Thoracic aorta (tissue), 2 donors: ENCODE results near the gene NGB. TPM values are rescaled to one million over a fixed set of nuclear protein-coding genes. Genes with fewer than 3 reads are reported as not detected.

Experiments used
- ATAC-seq: fragments of 150-250 bp; one replicate; pipeline ENCODE4 v1.8.0; 2017; ENCODE audit warnings: low read depth; ENCODE audit not compliant: insufficient number of reproducible peaks, low FRiP score
- DNase-seq: peaks from one replicate; pipeline ENCODE4 v3.0.0-alpha.2; 2020; ENCODE audit warnings: low spot score
- H3K27ac ChIP-seq, 2 donors: fragments of 200-600 bp; sonication (generic); 1 replicate in 1 of 2; 2 replicates in 1 of 2; pipeline ENCODE4 v1.5.1; 2016; ENCODE audit warnings: mild to moderate bottlenecking in 2 of 2, moderate library complexity in 2 of 2
- H3K27me3 ChIP-seq: fragments of 200-600 bp; sonication (generic); replicated peaks from 2 replicates; pipeline ENCODE4 v1.6.0; 2016; ENCODE audit warnings: mild to moderate bottlenecking; ENCODE audit not compliant: insufficient read depth
- H3K36me3 ChIP-seq: fragments of 200-600 bp; sonication (generic); one replicate; pipeline ENCODE4 v1.5.1; 2016
- H3K4me1 ChIP-seq, 2 donors: fragments of 200-600 bp; sonication (generic); 1 replicate in 1 of 2; 2 replicates in 1 of 2; pipeline versions ENCODE4 v1.5.1 to v1.6.0; 2016; ENCODE audit warnings: low read depth in 2 of 2, mild to moderate bottlenecking in 1 of 2; ENCODE audit not compliant: control insufficient read depth in 1 of 2
- H3K4me3 ChIP-seq: fragments of 200-600 bp; sonication (generic); 2 replicates; pipeline ENCODE4 v1.5.1; 2016; ENCODE audit warnings: mild to moderate bottlenecking
- H3K9me3 ChIP-seq: fragments of 200-600 bp; sonication (generic); 2 replicates; pipeline ENCODE4 v1.5.1; 2016
- CTCF ChIP-seq: fragments of 200-600 bp; sonication (generic); IDR thresholded peaks from one replicate; pipeline ENCODE4 v1.5.1; 2019; ENCODE audit warnings: antibody characterized with exemption
- total RNA-seq, 2 donors: library from RNA; depleted of rRNA; stranded (reverse); fragments of >200 nt; gene quantifications; one replicate each; pipeline versions ENCODE4 v1.1.0 to v1.2.3, GENCODE V29; 2016

The NGB gene
- total RNA-seq, 2 donors from 2014 or later = not detected

DNA sequence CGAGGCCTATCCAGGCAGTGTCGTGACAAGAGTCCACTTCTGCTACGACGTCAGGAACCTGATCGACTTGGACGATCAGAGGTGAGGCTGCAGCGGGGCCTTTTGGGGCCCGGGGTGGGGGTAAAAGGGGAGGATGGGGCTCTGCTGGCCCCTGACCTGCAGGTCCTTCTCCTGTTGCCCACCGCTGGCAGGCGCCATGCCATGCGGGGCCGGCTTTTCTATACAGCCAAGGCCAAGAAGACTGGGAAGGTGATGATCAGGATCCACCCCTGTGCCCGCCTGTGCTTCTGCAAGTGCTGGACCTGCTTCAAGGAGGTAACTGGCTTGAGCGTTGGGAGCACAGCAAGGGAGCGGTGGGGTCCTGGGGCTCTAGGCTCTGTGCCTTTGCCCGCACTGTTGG, 31.6 kb downstream of the NGB start:
- Histone ChIP-seq H3K4me1 (no peaks in the 10 kb centered on the region), H3K36me3 (no peaks in the 10 kb centered on the region), H3K27ac (no peak overlapping the region), H3K27me3 (no peaks in the 10 kb centered on the region), H3K4me3 (no peak overlapping the region), H3K9me3 (no peaks in the 10 kb centered on the region)
- DNase-seq (no peak), ATAC-seq (no peak)
- no peak for TF ChIP-seq CTCF

- ATAC-seq (no peak), DNase-seq (no peak)
These were observed 32.0 kb downstream of the NGB start for GRCh38 chr14:77238996-77239395.

GRCh38 chr14:77238356-77238755, 32.6 kb downstream of the NGB start:
- DNase-seq (no peak), ATAC-seq (no peak)
- Histone ChIP-seq H3K36me3 (no peaks in the 10 kb centered on the region), H3K9me3 (no peaks in the 10 kb centered on the region), H3K4me1 (no peaks in the 10 kb centered on the region), H3K27ac (no peak overlapping the region), H3K27me3 (no peaks in the 10 kb centered on the region), H3K4me3 (no peak overlapping the region)
- TF ChIP-seq CTCF = no peak

More at GRCh38 chr14:77238996-77239395, 32.0 kb downstream of the NGB start:
- no peak overlapping the region for H3K4me3 ChIP-seq
- no peaks in the 10 kb centered on the region for H3K36me3 ChIP-seq
- H3K27me3 ChIP-seq = no peaks in the 10 kb centered on the region
- H3K27ac ChIP-seq = no peak overlapping the region
- no peaks in the 10 kb centered on the region for H3K4me1 ChIP-seq
- H3K9me3 ChIP-seq = no peaks in the 10 kb centered on the region
- no peak for TF ChIP-seq CTCF

- DNase-seq (no peak), ATAC-seq (no peak)
- no peak overlapping the region for H3K27ac ChIP-seq
- H3K27me3 ChIP-seq = no peaks in the 10 kb centered on the region
- H3K4me1 ChIP-seq = no peaks in the 10 kb centered on the region
- no peaks in the 10 kb centered on the region for H3K36me3 ChIP-seq
- H3K9me3 ChIP-seq = no peaks in the 10 kb centered on the region
- TF ChIP-seq CTCF = no peak
- no peak overlapping the region for H3K4me3 ChIP-seq
These were observed 34.2 kb downstream of the NGB start for GRCh38 chr14:77236814-77237213.

DNA sequence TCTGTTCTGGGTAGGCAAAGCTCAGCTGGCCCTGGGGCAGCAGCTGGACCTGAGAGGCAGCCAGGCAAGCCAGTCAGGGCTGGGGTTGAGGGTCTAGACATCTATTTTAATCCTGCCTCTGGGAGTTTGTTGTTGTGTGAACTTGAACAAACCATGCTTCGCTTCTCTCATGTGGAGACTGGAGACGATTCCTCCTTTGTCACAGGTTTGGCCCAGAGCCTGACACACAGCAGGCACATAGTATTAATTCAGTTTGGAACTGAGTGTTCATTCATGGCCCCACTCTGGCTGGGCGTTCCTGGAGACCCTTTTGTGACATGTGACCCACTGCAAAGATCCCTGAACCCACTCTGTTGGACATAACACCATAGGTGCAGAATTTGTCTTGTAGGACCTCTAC, 39.3 kb downstream of the NGB start:
- ATAC-seq = no peak
- H3K27me3 ChIP-seq = no peaks in the 10 kb centered on the region
- no peak for TF ChIP-seq CTCF
- no peak overlapping the region for H3K4me3 ChIP-seq
- no peak overlapping the region for H3K27ac ChIP-seq
- no peaks in the 10 kb centered on the region for H3K4me1 ChIP-seq
- no peak for DNase-seq
- H3K9me3 ChIP-seq = no peaks in the 10 kb centered on the region
- H3K36me3 ChIP-seq = no peaks in the 10 kb centered on the region
